Esophagus squamous epithelium (tissue), 4 donors: ENCODE measurements around the gene CNN1.

Experiments
- POLR2A ChIP-seq, 4 donors: fragments of 450-650 bp; IDR thresholded peaks; one replicate each; pipeline ENCODE4 v1.6.1; 2017; ENCODE audit warnings: antibody characterized with exemption in 4 of 4, mild to moderate bottlenecking in 4 of 4, moderate library complexity in 3 of 4
- TF ChIP-seq, protein P1 (sequence below), 6 experiments: fragments of 450-650 bp in 4 of 6; fragments of 200-600 bp in 2 of 6; sonication (generic) in 2 of 6; IDR thresholded peaks; one replicate each; pipeline ENCODE4 v1.5.1; 2016 to 2019; ENCODE audit warnings: antibody characterized with exemption in 6 of 6, mild to moderate bottlenecking in 4 of 6, moderate library complexity in 4 of 6

DNA sequence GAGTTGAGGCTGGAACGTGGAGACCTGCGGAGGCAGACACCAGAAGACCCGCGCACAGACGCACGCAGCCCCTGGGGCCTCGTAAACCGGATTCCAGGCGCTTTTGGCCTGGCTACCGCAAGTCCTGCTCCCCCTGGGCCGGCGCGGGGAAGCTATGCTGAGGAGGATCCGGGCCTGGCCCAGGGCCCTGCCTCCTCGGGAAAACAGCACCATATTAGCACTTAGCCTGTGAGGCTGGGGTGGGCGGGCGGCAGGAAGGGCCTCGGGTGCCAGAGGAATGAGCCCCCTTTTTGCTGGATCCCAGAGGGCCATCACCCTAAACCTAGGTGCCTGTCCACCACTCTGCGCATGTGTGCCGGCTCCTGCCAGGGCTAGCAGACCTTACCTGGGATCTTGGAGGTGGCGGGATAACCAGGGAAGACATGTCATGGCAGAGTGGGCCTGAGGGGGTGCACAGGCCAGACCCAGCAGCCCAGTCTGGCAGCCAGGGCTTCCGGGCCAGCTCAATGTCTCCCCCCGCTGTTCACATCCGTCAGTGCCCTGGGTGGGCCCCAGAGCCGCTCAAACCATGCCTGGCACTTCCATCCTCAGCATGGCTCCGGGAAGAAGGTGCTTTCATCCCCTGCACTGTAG is 13.1 kb downstream of the CNN1 start:
- TF ChIP-seq, protein P1, sequence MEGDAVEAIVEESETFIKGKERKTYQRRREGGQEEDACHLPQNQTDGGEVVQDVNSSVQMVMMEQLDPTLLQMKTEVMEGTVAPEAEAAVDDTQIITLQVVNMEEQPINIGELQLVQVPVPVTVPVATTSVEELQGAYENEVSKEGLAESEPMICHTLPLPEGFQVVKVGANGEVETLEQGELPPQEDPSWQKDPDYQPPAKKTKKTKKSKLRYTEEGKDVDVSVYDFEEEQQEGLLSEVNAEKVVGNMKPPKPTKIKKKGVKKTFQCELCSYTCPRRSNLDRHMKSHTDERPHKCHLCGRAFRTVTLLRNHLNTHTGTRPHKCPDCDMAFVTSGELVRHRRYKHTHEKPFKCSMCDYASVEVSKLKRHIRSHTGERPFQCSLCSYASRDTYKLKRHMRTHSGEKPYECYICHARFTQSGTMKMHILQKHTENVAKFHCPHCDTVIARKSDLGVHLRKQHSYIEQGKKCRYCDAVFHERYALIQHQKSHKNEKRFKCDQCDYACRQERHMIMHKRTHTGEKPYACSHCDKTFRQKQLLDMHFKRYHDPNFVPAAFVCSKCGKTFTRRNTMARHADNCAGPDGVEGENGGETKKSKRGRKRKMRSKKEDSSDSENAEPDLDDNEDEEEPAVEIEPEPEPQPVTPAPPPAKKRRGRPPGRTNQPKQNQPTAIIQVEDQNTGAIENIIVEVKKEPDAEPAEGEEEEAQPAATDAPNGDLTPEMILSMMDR (IDR thresholded peaks at IDR 0.05), result peak in 2 of 6 experiments; percentile 4 to 5
- peak in 1 of 4 donors; percentile 22 for TF ChIP-seq POLR2A (IDR thresholded peaks at IDR 0.05)
